Ishikawa (cell line): ENCODE results near the gene TUBA1B.

Source experiments
- CEBPB ChIP-seq: IDR thresholded peaks from 2 replicates; pipeline ENCODE4 v1.6.1; 2012
- CREB1 ChIP-seq: IDR thresholded peaks from 2 replicates; pipeline ENCODE4 v1.6.1; 2012; ENCODE audit warnings: low read depth
- EGR1 ChIP-seq: IDR thresholded peaks from 2 replicates; pipeline ENCODE4 v1.6.1; 2012
- EP300 ChIP-seq: IDR thresholded peaks from 2 replicates; pipeline ENCODE4 v1.6.1; 2012; ENCODE audit warnings: borderline replicate concordance
- FOXM1 ChIP-seq: IDR thresholded peaks from 2 replicates; pipeline ENCODE4 v1.6.1; 2012; ENCODE audit warnings: low read depth, borderline replicate concordance
- NFIC ChIP-seq: IDR thresholded peaks from 2 replicates; pipeline ENCODE4 v1.6.1; 2012
- RAD21 ChIP-seq: IDR thresholded peaks from 2 replicates; pipeline ENCODE4 v1.6.1; 2012; ENCODE audit warnings: low read depth
- TAF1 ChIP-seq: IDR thresholded peaks from 2 replicates; pipeline ENCODE4 v1.6.1; 2012; ENCODE audit warnings: low read depth, mild to moderate bottlenecking
- TCF12 ChIP-seq: IDR thresholded peaks from 2 replicates; pipeline ENCODE4 v1.6.1; 2012; ENCODE audit warnings: low read depth
- TEAD4 ChIP-seq: IDR thresholded peaks from 2 replicates; pipeline ENCODE4 v1.6.1; 2012
- YY1 ChIP-seq: IDR thresholded peaks from 2 replicates; pipeline ENCODE4 v1.6.1; 2012; ENCODE audit warnings: low read depth
- ZBTB7A ChIP-seq: IDR thresholded peaks from 2 replicates; pipeline ENCODE4 v1.6.1; 2012; ENCODE audit warnings: low read depth
- TF ChIP-seq, protein P1 (sequence below): IDR thresholded peaks from 2 replicates; pipeline ENCODE4 v1.6.1; 2012; ENCODE audit warnings: low read depth, mild to moderate bottlenecking
- TF ChIP-seq, protein P2 (sequence below): IDR thresholded peaks from 2 replicates; pipeline ENCODE4 v1.6.1; 2012
- TF ChIP-seq, protein P3 (sequence below): IDR thresholded peaks from 2 replicates; pipeline ENCODE4 v1.6.1; 2012

The TUBA1B gene

DNA sequence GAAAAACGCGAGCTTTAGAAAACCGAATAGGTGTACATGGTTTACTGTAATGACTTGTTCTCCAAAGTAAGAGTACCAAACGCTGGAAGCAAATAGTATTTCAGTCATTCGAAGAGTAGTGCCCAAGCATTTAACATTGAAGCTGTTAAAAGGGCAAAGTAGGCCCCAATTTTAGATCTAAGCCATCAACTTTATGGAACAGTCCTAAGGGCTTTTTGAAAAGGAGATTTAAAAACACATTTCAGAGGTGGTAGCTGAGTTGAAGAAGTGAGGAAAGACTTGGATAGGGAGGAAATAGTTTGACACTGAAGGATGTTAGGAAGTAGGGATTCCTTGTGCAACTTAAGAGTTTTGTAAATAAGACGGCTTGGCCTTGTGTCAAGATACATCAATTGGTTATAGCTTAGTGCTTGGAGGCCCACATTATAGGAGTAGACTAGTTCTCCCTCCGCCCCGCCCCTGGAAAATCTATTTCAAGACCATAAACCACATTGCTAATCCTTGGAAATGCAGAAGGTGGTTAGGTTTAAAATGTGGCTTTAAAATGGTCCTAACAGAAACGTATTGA is 783 bp upstream of the TUBA1B start:
- TF ChIP-seq, protein P1, sequence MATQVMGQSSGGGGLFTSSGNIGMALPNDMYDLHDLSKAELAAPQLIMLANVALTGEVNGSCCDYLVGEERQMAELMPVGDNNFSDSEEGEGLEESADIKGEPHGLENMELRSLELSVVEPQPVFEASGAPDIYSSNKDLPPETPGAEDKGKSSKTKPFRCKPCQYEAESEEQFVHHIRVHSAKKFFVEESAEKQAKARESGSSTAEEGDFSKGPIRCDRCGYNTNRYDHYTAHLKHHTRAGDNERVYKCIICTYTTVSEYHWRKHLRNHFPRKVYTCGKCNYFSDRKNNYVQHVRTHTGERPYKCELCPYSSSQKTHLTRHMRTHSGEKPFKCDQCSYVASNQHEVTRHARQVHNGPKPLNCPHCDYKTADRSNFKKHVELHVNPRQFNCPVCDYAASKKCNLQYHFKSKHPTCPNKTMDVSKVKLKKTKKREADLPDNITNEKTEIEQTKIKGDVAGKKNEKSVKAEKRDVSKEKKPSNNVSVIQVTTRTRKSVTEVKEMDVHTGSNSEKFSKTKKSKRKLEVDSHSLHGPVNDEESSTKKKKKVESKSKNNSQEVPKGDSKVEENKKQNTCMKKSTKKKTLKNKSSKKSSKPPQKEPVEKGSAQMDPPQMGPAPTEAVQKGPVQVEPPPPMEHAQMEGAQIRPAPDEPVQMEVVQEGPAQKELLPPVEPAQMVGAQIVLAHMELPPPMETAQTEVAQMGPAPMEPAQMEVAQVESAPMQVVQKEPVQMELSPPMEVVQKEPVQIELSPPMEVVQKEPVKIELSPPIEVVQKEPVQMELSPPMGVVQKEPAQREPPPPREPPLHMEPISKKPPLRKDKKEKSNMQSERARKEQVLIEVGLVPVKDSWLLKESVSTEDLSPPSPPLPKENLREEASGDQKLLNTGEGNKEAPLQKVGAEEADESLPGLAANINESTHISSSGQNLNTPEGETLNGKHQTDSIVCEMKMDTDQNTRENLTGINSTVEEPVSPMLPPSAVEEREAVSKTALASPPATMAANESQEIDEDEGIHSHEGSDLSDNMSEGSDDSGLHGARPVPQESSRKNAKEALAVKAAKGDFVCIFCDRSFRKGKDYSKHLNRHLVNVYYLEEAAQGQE = no peak
- no peak for TF ChIP-seq FOXM1

DNA sequence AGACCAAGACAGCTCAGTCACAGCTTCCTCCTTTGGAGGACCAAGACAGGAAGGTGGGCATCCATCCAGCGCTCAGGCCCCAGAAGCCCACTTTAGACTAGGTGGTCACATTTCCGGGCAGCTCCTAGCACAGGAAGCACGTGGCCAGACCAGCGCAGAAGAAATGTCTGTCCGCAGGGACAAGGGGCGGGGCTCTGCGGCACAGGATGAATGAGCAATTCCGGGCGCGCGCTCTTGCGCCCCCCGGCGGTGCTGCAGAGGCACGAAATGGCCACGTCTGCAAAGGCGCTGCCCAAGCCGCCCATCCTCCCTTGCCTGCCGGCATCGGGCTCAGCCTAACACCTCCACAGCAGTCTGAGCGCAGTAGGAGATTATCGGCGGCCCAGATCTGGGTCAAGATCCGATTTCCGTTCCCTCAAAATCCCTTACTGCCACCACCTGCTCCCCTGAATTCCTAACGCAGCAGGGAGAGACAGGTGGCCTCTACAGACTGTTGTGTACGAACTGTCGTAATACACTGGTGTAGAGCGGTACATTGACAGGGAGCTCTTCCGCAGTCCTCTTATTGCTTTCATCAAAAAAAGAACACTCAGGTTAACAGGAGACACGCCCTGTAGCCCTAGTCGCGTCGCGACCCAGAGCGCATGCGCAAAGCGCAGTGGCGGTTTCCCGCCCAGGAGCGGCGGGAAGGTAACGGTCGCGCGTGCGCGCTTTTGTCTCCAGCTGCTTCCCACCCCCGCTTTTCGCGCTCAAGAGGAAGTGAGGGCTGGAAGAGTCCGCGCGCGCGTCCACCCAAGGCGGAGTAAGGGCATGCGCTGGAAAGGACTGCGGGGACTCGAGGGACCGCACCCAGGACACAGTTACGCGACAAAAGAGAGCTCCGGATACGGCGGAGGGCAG is 794 bp downstream of the TUBA1B start:
- TF ChIP-seq TEAD4 (peak; percentile 25; the same call in 1 of the 2 replicates), CREB1 (no peak), FOXM1 (peak; percentile 76), TCF12 (peak; percentile 67), CEBPB (no peak), EP300 (no peak; the same call in 1 of the 2 replicates), NFIC (no peak), YY1 (peak; percentile 79; the same call in 1 of the 2 replicates), TAF1 (no peak; the same call in 1 of the 2 replicates), ZBTB7A (no peak; the same call in 1 of the 2 replicates), EGR1 (peak; percentile 96), RAD21 (peak; percentile 37; the same call in 1 of the 2 replicates)
- TF ChIP-seq, protein P2, sequence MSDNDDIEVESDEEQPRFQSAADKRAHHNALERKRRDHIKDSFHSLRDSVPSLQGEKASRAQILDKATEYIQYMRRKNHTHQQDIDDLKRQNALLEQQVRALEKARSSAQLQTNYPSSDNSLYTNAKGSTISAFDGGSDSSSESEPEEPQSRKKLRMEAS = peak; percentile 92
- TF ChIP-seq, protein P1 = no peak
- TF ChIP-seq, protein P3, sequence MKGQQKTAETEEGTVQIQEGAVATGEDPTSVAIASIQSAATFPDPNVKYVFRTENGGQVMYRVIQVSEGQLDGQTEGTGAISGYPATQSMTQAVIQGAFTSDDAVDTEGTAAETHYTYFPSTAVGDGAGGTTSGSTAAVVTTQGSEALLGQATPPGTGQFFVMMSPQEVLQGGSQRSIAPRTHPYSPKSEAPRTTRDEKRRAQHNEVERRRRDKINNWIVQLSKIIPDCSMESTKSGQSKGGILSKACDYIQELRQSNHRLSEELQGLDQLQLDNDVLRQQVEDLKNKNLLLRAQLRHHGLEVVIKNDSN = peak; percentile 90

DNA sequence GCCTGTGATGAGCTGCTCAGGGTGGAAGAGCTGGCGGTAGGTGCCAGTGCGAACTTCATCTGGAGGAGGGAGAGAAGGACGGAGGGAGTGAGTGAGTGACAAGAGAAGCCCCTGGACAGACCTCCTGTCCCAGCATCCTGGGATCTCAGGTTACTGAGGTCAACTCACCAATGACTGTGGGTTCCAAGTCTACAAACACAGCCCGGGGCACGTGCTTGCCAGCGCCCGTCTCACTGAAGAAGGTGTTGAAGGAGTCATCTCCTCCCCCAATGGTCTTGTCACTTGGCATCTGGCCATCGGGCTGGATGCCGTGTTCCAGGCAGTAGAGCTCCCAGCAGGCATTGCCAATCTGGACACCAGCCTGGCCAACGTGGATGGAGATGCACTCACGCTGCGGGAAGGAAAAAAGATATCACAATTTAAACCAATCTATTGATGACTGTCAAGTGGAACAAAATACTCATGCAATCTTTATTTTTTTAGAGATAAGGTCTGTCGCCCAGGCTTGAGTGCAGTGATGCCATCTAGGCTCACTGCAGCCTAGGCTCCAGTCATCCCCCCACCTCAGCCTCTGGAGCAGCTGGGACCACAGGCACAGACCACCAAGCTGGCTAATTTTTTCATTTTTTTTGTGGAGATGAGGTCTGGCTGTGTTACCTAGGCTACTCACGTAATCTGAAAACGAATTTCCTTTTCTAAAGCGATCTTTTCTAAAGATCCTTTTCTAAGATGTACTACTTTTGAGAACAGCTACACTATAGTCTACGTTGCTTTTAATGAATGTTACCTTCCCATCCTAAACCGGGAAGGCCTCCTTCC is 1.7 kb downstream of the TUBA1B start:
- TF ChIP-seq TAF1 (no peak), FOXM1 (no peak)
- TF ChIP-seq, protein P1 = no peak

DNA sequence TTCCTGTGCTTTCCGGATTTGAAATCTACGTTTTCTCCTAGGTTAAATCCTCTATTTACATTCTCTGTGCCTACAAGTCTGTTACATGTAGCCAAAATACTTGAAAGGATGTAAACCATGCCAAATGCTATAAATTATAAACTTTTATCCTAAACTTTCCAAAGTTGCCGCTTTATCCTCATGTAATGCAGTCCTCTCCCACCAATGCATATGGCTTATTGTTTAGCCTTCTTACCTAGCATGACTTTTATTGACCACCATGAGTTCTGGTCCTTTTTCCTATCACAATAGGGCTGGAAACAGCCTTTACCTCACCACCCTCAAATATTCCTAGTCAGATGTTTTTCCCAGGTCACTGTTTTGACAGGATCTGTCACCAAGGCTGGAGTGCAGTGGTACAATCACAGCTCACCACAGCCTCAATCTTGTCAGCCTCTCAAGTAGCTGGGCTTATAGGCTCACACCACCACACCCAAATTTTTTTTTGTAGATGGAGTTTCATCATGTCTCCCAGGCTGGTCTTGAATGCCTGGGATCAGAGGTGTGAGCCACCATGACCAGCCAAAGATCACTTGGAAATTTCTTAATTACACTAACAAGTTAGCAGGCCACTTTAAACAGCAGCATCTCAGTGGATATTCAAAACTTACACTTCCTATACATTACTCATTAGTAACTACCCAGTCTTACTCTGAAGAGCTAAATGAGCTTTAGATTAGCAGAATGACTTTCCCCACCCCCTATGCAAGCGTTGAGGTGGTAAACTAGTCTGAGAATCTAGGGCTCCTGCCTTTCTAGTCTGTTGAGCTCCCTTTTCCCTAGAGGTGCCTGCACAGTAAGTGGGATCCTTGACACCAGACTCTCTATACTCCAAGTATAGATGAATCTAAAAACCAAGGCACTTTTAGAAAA is 4.1 kb downstream of the TUBA1B start:
- TF ChIP-seq NFIC = no peak
- TF ChIP-seq TEAD4 = no peak
- TF ChIP-seq EGR1 = no peak
- 0 out of 2 replicates have a peak, but pooled peaks have one; percentile 1 for TF ChIP-seq CEBPB
- TF ChIP-seq, protein P2 = no peak
